Measurements from ENCODE around the gene PCGF3.

PCGF3 gene

GRCh38 chr4:818106-818921, 112.7 kb downstream of the PCGF3 start:
- no peak for TF ChIP-seq SIN3A (IDR thresholded peaks at IDR 0.05; ENCODE audit: borderline replicate concordance, insufficient read depth, low read length)
- no peak for TF ChIP-seq FOXP2 (optimal IDR thresholded peaks at IDR 0.05; ENCODE audit: borderline replicate concordance, extremely low read depth, extremely low read length, insufficient read depth)
- TF ChIP-seq POLR2AphosphoS5 (IDR thresholded peaks at IDR 0.05; ENCODE audit: low read depth, low read length) = no peak
- no peak for TF ChIP-seq REST (IDR thresholded peaks at IDR 0.05; ENCODE audit: insufficient read depth in 1 of 2, low read depth in 2 of 2, low read length in 2 of 2)
- no peak for TF ChIP-seq TAF1 (IDR thresholded peaks at IDR 0.05; ENCODE audit: borderline replicate concordance, insufficient read depth, low read length)

- TF ChIP-seq SIN3A (IDR thresholded peaks at IDR 0.05; ENCODE audit: borderline replicate concordance, insufficient read depth, low read length) (no peak), TAF1 (IDR thresholded peaks at IDR 0.05; ENCODE audit: borderline replicate concordance, insufficient read depth, low read length) (no peak), FOXP2 (optimal IDR thresholded peaks at IDR 0.05; ENCODE audit: borderline replicate concordance, extremely low read depth, extremely low read length, insufficient read depth) (no peak), REST (IDR thresholded peaks at IDR 0.05; ENCODE audit: insufficient read depth in 1 of 2, low read depth in 2 of 2, low read length in 2 of 2) (no peak), POLR2AphosphoS5 (IDR thresholded peaks at IDR 0.05; ENCODE audit: low read depth, low read length) (no peak)
Observed at GRCh38 chr4:819401-820229, 114.0 kb downstream of the PCGF3 start.
